OCI-LY7 (cell line): ENCODE results near the gene METTL25B. TPM values are rescaled to one million over a fixed set of nuclear protein-coding genes. Genes with fewer than 3 reads are reported as not detected.

Experiments
- BruUV-seq: library from RNA; stranded (reverse); fragments of 400-500 nt; replicated peaks from 2 replicates; lab custom pipeline; 2021; lab: Mats Ljungman, UMichigan
- CTCF ChIA-PET: fragments of 300-600 bp; sonication (Branson Sonifier 250); formaldehyde crosslinking; loops from one replicate; lab custom pipeline; 2022; ENCODE audit warnings: antibody characterized with exemption; ENCODE audit not compliant: unreplicated experiment; lab: Charles Lee
- POLR2A ChIA-PET: fragments of 300-600 bp; sonication (Branson Sonifier 250); formaldehyde crosslinking; loops from one replicate; lab custom pipeline; 2022; ENCODE audit warnings: antibody characterized with exemption; lab: Charles Lee
- DNase-seq: peaks from one replicate; pipeline ENCODE4 v3.0.0-alpha.2; 2015; ENCODE audit warnings: low spot score
- H2AFZ ChIP-seq: fragments of 200-600 bp; sonication (generic), shearing (Covaris generic); 2 replicates; pipeline ENCODE4 v1.6.1; 2014; ENCODE audit warnings: mild to moderate bottlenecking, antibody characterized with exemption, low read length, moderate library complexity
- H3K27ac ChIP-seq: fragments of 200-600 bp; sonication (generic); 2 replicates; pipeline ENCODE4 v1.5.1; 2014; ENCODE audit warnings: mixed run types, low read depth, mild to moderate bottlenecking, moderate library complexity, low read length, inconsistent platforms; ENCODE audit not compliant: poor library complexity, severe bottlenecking
- H3K36me3 ChIP-seq: fragments of 200-600 bp; sonication (generic); 2 replicates; pipeline ENCODE4 v1.6.1; 2014; ENCODE audit warnings: mild to moderate bottlenecking, antibody characterized with exemption, low read length, moderate library complexity, mixed read lengths; ENCODE audit not compliant: insufficient read depth
- H3K4me1 ChIP-seq: fragments of 200-600 bp; sonication (generic); 2 replicates; pipeline ENCODE4 v1.5.1; 2014; ENCODE audit warnings: mild to moderate bottlenecking, low read length; ENCODE audit not compliant: insufficient read depth, poor library complexity, severe bottlenecking
- H3K4me2 ChIP-seq: fragments of 200-600 bp; sonication (generic); 2 replicates; pipeline ENCODE4 v1.6.1; 2014; ENCODE audit warnings: mild to moderate bottlenecking, low read length
- H3K4me3 ChIP-seq: fragments of 200-600 bp; sonication (generic); 2 replicates; pipeline ENCODE4 v1.5.1; 2014; ENCODE audit warnings: mild to moderate bottlenecking, low read depth, low read length; ENCODE audit not compliant: poor library complexity, severe bottlenecking
- H3K79me2 ChIP-seq: fragments of 200-600 bp; sonication (generic); 2 replicates; pipeline ENCODE4 v1.6.1; 2016; ENCODE audit warnings: low read depth, mild to moderate bottlenecking, low read length, moderate library complexity, mixed read lengths; ENCODE audit not compliant: insufficient read depth
- H3K9me2 ChIP-seq: fragments of 200-600 bp; sonication (generic); 2 replicates; pipeline ENCODE4 v1.6.1; 2016; ENCODE audit warnings: mild to moderate bottlenecking, low read length, mixed read lengths; ENCODE audit not compliant: insufficient read depth
- H3K9me3 ChIP-seq: fragments of 200-600 bp; sonication (generic); 2 replicates; pipeline ENCODE4 v1.6.1; 2014; ENCODE audit warnings: mild to moderate bottlenecking, mixed run types, low read length, mixed read lengths
- H4K20me1 ChIP-seq: fragments of 200-600 bp; sonication (generic); 2 replicates; pipeline ENCODE4 v1.6.1; 2014; ENCODE audit warnings: mild to moderate bottlenecking, antibody characterized with exemption, low read length, moderate library complexity, mixed read lengths; ENCODE audit not compliant: insufficient read depth
- EZH2phosphoT487 ChIP-seq: fragments of 200-600 bp; sonication (generic); IDR thresholded peaks from 2 replicates; pipeline ENCODE4 v1.6.1; 2018; ENCODE audit warnings: low read depth, borderline replicate concordance, mild to moderate bottlenecking, mixed run types, antibody characterized with exemption, low read length, moderate library complexity, mixed read lengths
- intact Hi-C: fragments of 100-400 bp; cut with micrococcal nuclease; formaldehyde crosslinking; loops from one replicate; pipeline ENCODE4 v1.10.0; 2022; ENCODE audit not compliant: unreplicated experiment
- total RNA-seq, 2 experiments: library from RNA; depleted of rRNA in 1 of 2; stranded (reverse); fragments of >200 nt in 1 of 2; shearing (Covaris generic) in 1 of 2; gene quantifications; 2 replicates each; pipeline ENCODE4 v1.2.3, GENCODE V29; 2014 to 2022
- TF ChIP-seq, protein P1 (sequence below): fragments of 200-600 bp; sonication (generic); conservative IDR thresholded peaks from 2 replicates; pipeline ENCODE4 v1.5.1; 2014; ENCODE audit warnings: mild to moderate bottlenecking, antibody characterized with exemption, low read length, moderate library complexity, mixed read lengths

METTL25B gene
- total RNA-seq, 2 experiments from 2014 or later: 24.7 to 45.6 TPM

DNA sequence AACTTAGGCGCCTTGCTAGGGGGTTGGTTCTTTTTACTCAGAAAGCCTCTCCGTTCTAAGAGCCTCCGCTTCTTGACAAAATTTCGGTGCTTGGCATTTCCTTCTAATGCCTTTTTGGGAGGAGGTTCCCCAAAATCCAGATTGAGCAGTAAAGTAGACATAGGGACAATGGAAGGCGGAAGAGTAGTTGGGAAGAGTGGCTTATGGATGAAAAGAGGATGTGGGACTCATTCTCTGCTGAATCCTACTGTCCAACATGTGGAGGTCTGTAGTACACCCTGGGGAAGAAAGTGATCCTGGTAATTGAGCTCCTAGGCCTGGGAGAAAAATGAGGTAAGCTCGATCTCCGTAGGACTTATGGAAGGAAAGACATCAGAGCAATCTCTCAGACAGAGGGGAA is 777 bp upstream of the METTL25B start:
- Histone ChIP-seq H2AFZ (no peak overlapping the region), H3K27ac (peak overlapping the region; percentile 62), H3K4me1 (peaks cover 31% of the 10 kb centered on the region), H3K79me2 (peaks cover 72% of the 10 kb centered on the region), H3K4me2 (peak overlapping the region; percentile 92), H3K9me2 (no peaks in the 10 kb centered on the region), H3K36me3 (peaks cover 48% of the 10 kb centered on the region), H3K4me3 (peak overlapping the region; percentile 87), H3K9me3 (no peaks in the 10 kb centered on the region), H4K20me1 (peaks cover 32% of the 10 kb centered on the region)
- intact Hi-C loops: loop anchor here (5.0 kb wide), 2 partner anchors 100 to 135 kb away; partner anchors contain the start of gene NTRK1
- TF ChIP-seq, protein P1, sequence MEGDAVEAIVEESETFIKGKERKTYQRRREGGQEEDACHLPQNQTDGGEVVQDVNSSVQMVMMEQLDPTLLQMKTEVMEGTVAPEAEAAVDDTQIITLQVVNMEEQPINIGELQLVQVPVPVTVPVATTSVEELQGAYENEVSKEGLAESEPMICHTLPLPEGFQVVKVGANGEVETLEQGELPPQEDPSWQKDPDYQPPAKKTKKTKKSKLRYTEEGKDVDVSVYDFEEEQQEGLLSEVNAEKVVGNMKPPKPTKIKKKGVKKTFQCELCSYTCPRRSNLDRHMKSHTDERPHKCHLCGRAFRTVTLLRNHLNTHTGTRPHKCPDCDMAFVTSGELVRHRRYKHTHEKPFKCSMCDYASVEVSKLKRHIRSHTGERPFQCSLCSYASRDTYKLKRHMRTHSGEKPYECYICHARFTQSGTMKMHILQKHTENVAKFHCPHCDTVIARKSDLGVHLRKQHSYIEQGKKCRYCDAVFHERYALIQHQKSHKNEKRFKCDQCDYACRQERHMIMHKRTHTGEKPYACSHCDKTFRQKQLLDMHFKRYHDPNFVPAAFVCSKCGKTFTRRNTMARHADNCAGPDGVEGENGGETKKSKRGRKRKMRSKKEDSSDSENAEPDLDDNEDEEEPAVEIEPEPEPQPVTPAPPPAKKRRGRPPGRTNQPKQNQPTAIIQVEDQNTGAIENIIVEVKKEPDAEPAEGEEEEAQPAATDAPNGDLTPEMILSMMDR: no peak
- TF ChIP-seq EZH2phosphoT487: no peak
- ChIA-PET POLR2A (interaction anchor here (0.6 to 1.6 kb wide), 8 partner anchors 14 to 226 kb away, joined by 3 to 6 read pairs (median 4); partner anchors contain the start of gene MRPL24), CTCF (interaction anchor here (0.6 to 2.4 kb wide), 3 partner anchors 13 to 64 kb away, joined by 3 to 9 read pairs (median 6); partner anchors contain the start of genes HDGF and MRPL24)
- no peak for DNase-seq
- TSS peak; percentile 79 for BruUV-seq

DNA sequence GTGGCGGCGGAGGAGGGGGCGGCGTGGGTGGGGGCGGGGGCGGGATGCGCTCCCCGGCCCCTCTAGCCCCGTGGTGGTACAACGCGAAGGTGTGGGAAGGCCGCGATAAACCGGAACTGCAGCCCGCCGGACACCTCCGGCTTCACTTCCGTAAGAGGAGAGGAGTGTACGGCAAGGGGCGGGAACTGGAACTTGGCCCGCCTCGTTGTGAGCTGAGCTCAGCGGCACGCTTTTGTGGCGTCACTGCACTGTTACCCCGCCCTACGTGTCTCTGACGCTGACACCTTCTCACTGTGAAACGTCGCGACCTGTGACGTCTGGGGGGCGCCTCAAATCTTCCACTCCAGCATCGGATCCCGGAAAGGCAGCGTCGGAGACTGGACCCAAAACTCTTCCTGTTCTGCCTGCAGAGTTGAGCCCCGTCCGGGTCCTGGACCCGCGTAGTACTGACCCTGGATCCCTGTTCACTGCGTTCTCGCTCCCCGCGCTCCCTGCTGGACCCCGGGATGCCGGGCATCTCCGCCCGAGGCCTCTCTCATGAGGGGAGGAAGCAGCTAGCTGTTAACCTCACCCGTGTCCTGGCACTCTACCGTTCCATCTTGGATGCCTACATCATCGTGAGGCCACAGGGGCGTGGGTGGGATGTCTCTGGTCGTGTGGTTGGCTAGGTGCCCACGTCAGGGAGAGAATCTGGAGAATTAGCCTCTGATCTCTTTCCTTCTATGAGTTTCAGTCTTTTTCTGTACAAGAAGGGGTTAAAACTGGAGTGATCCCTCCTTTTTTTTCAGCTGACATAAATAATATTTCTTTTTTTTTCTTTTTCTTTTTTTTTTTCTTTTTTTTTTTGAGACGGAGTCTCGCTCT is 562 bp downstream of the METTL25B start, which contains the start of gene ISG20L2:
ISG20L2 (minus strand) TSS at position 168 of the 864 bp plus-strand sequence. CDS start 1,114 bp downstream, outside the sequence.
- intact Hi-C loops: loop anchor here (1.0 to 5.0 kb wide), 4 partner anchors 22 to 133 kb away; partner anchors contain the start of genes HDGF, NTRK1 and PRCC
- ChIA-PET POLR2A (interaction anchor here (0.5 to 1.9 kb wide), 8 partner anchors 12 to 792 kb away, joined by 3 to 6 read pairs (median 4); partner anchors contain the start of gene MRPL24), CTCF (interaction anchor here (0.6 kb wide), 2 partner anchors 23 to 39 kb away, joined by 3 read pairs; partner anchors contain the start of gene HDGF)
- H3K27ac ChIP-seq: peak within 1 kb of the TSS; percentile 62
- no TSS peak for BruUV-seq
- DNase-seq: peak; percentile 95
- peak within 1 kb of the TSS; percentile 61; the same call in 1 of the 2 replicates for H2AFZ ChIP-seq
- no peaks in the 10 kb centered on the region for H3K9me2 ChIP-seq
- peaks cover 36% of the 10 kb centered on the region for H3K36me3 ChIP-seq
- peaks cover 30% of the 10 kb centered on the region for H3K4me1 ChIP-seq
- peaks cover 59% of the 10 kb centered on the region for H3K79me2 ChIP-seq
- H4K20me1 ChIP-seq: peaks cover 25% of the 10 kb centered on the region
- H3K9me3 ChIP-seq: no peaks in the 10 kb centered on the region
- H3K4me2 ChIP-seq: peak within 1 kb of the TSS; percentile 96
- no peak for TF ChIP-seq EZH2phosphoT487
- TF ChIP-seq, protein P1: no peak
- peak within 1 kb of the TSS; percentile 87 for H3K4me3 ChIP-seq
